ENCODE results near the gene MEGF10.

- TF ChIP-seq CTCF (IDR thresholded peaks at IDR 0.05) (no peak), POLR2A (IDR thresholded peaks at IDR 0.05) (no peak)
Measured at GRCh38 chr5:127358284-127358683, 67.7 kb downstream of the MEGF10 start.

Data from sigmoid colon (tissue), 3 donors.